Measurements from ENCODE around the gene PAK1.
"Not testable (repeated sequence)": the region's sequence is repeated elsewhere in the genome, so short reads cannot be mapped to it uniquely, and the experiment has no call there.

Gene PAK1

DNA sequence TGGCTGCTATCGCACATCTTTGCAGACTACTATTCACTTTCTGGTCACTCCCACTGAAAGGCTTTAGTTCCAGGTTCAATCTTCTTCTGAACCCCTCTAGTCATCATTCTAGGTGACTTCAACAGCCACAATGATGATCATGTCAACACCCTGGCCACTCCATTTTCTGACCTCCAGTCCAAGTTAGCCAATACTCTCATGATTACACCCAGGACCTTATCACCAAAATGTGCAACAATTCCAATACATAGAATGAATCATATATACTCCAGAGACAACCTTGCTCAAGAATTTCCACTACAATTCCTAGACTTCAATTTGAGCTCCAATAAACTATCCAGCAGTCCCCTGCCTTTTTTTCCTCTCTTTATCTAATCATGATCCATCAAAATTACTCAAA is 70.7 kb downstream of the PAK1 start:
- H3K27me3 ChIP-seq (ENCODE audit: insufficient read depth, low read length), result no peaks in the 10 kb centered on the region
- no peak overlapping the region for H3K4me3 ChIP-seq (ENCODE audit: low read length)
- H3K9me3 ChIP-seq (ENCODE audit: low read length), result no peaks in the 10 kb centered on the region
- no peaks in the 10 kb centered on the region for H3K36me3 ChIP-seq (ENCODE audit: insufficient read depth, low read length)
- H2AFZ ChIP-seq (ENCODE audit: low read depth, low read length), result no peak overlapping the region
- H3K4me1 ChIP-seq (ENCODE audit: insufficient read depth, low read length), result no peaks in the 10 kb centered on the region

DNA sequence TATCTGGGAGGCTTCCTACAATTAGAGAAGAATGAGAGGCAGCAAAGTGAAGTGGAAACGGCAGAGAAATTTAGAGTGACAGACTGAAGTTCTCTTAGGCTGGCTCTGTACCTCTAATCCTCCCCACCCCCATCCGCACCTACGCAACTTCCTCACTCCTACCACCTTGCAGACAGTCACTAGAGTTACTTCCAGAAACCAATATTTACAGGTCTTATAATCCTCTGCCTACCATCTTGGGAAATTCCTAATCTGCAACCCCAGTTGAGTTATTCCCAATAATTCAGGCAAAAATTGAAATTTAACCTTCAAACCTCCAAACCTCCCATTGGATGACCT is 71.7 kb downstream of the PAK1 start:
- Histone ChIP-seq H3K36me3 (ENCODE audit: insufficient read depth, low read length) (no peaks in the 10 kb centered on the region), H3K4me1 (ENCODE audit: insufficient read depth, low read length) (no peaks in the 10 kb centered on the region), H3K9me3 (ENCODE audit: low read length) (no peaks in the 10 kb centered on the region), H3K4me3 (ENCODE audit: low read length) (no peak overlapping the region), H2AFZ (ENCODE audit: low read depth, low read length) (no peak overlapping the region), H3K27me3 (ENCODE audit: insufficient read depth, low read length) (no peaks in the 10 kb centered on the region)

DNA sequence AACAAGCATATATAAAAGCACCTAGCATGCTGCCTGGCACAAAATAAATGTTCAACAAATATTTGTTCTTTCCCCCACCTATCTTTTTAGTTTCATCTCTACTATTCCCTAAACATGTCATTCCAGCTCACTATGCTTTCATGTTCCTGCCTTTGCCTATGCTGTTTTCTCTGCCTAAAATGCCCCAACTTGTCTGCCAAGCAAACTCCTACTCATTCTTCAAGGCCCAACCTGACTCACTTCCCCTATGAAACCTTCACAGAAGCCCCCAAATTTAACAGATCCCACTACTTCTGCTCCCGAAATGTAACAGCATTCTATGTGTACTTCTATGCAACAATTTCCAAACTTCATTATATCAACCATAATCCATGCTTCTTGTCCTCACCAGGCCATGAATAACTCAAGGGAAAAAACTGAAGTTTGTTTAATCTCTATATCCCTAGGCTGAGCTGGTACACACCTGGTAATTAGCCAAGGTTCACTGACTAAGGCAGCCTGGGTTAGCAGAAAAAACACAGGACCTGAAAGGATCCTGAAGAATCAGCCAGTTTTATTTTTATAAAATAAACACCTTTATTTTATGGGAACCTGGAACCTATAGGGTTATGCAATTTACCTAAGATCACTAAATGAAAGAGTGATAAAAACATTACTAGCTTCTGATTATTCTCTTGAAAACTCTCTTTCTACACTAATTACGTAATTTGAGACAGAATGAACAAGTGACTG is 72.2 kb downstream of the PAK1 start:
- H3K4me3 ChIP-seq (ENCODE audit: low read length), result no peak overlapping the region
- H3K4me1 ChIP-seq (ENCODE audit: insufficient read depth, low read length), result no peaks in the 10 kb centered on the region
- no peaks in the 10 kb centered on the region for H3K9me3 ChIP-seq (ENCODE audit: low read length)
- H3K27me3 ChIP-seq (ENCODE audit: insufficient read depth, low read length), result no peaks in the 10 kb centered on the region
- no peaks in the 10 kb centered on the region for H3K36me3 ChIP-seq (ENCODE audit: insufficient read depth, low read length)
- no peak overlapping the region for H2AFZ ChIP-seq (ENCODE audit: low read depth, low read length)

DNA sequence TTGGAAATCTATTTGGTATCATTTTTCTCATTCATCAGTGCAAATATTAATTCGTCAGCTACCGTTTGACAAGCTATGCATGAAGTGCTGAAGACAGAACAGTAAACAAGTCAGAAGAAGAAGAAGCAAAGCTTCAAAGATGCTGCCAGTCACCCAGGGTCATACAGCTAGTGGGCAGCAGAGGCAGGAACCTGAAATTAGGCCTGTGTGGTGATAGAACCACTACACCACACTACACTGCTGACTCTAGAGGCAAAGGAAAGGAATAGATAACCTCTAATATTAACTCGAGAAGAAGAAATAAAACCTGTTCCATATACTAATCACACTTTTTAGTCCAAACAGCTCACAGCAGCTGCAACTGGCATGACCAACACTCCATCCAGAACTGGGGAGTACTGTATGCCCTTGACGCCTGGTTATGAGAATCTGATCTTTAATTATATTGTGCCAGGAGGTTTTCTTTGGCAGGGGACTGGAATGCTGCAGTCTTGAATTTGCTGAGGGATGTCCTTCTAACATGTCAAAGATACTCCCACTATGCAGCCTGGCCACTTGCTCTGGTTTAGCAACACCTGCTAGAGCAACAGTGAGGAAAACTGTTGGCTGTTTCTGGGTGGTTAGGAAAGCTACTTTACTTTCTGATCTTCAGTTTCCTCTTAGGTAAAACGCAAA is 73.0 kb downstream of the PAK1 start:
- no peak overlapping the region for H3K4me3 ChIP-seq (ENCODE audit: low read length)
- no peak overlapping the region for H2AFZ ChIP-seq (ENCODE audit: low read depth, low read length)
- H3K9me3 ChIP-seq (ENCODE audit: low read length), result no peaks in the 10 kb centered on the region
- H3K4me1 ChIP-seq (ENCODE audit: insufficient read depth, low read length), result no peaks in the 10 kb centered on the region
- no peaks in the 10 kb centered on the region for H3K36me3 ChIP-seq (ENCODE audit: insufficient read depth, low read length)
- no peaks in the 10 kb centered on the region for H3K27me3 ChIP-seq (ENCODE audit: insufficient read depth, low read length)

DNA sequence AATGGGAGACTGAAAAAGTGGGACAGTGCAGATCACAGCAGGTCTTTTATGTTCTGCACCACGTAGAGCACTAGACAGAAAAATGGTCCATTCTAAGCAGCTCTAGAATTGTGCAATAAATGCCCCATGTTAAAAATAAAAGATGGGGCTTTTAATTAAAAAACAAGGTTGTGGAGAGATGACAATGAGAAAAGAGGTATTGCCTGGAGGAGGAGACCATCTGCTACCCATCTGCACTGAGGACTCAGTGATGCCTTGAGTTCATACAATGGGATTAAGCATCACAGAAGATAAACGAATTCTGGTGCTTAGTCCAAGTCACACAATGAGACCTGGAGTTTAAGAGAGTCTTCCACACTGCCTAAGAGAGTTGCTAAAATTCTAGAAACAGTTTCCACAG is 73.6 kb downstream of the PAK1 start:
- Histone ChIP-seq H3K36me3 (ENCODE audit: insufficient read depth, low read length) (no peaks in the 10 kb centered on the region), H3K9me3 (ENCODE audit: low read length) (no peaks in the 10 kb centered on the region), H3K4me1 (ENCODE audit: insufficient read depth, low read length) (no peaks in the 10 kb centered on the region), H3K4me3 (ENCODE audit: low read length) (no peak overlapping the region), H3K27me3 (ENCODE audit: insufficient read depth, low read length) (no peaks in the 10 kb centered on the region), H2AFZ (ENCODE audit: low read depth, low read length) (no peak overlapping the region)

DNA sequence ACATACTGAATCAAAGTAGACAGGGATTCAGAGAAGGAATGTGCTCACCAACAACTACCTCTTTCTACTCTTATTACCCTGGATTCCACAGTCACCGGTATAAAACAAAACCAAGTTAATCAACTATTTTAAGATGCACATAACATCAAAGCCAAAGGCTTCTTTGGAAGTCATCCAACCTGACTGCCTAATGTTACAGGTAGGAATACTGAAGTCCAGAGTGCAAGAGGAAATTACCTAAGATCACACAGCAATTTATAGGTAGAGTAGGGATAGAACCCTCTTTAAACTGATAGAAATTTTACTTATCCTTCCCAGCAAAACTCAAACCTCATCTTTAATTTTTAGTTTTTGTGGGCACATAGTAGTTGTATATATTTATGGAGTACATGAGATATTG is 76.3 kb downstream of the PAK1 start:
- H3K9me3 ChIP-seq (ENCODE audit: low read length), result no peaks in the 10 kb centered on the region
- no peak overlapping the region for H3K4me3 ChIP-seq (ENCODE audit: low read length)
- H3K4me1 ChIP-seq (ENCODE audit: insufficient read depth, low read length), result no peaks in the 10 kb centered on the region
- no peak overlapping the region for H2AFZ ChIP-seq (ENCODE audit: low read depth, low read length)
- no peaks in the 10 kb centered on the region for H3K36me3 ChIP-seq (ENCODE audit: insufficient read depth, low read length)
- no peaks in the 10 kb centered on the region for H3K27me3 ChIP-seq (ENCODE audit: insufficient read depth, low read length)

DNA sequence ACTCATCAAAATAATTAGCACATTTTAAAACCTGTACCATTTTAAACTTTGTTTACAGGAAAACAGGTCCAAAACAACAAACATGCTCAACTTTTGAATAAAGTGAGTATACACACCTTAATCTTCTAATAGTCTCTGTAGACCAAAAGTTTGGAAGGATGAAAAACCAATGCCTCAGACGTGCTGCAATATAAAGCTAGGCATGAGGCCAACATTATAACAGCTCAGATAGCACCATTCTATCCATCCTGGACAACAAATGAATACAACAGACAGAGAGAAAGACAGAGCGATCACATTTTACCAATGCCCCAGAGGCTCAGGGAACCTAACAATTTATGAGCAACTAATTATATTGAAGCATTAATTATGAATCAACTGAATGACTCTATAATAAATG is 77.0 kb downstream of the PAK1 start:
- Histone ChIP-seq H3K9me3 (ENCODE audit: low read length) (no peaks in the 10 kb centered on the region), H3K4me3 (ENCODE audit: low read length) (no peak overlapping the region), H3K36me3 (ENCODE audit: insufficient read depth, low read length) (peaks cover 6% of the 10 kb centered on the region), H3K4me1 (ENCODE audit: insufficient read depth, low read length) (no peaks in the 10 kb centered on the region), H2AFZ (ENCODE audit: low read depth, low read length) (no peak overlapping the region), H3K27me3 (ENCODE audit: insufficient read depth, low read length) (no peaks in the 10 kb centered on the region)

DNA sequence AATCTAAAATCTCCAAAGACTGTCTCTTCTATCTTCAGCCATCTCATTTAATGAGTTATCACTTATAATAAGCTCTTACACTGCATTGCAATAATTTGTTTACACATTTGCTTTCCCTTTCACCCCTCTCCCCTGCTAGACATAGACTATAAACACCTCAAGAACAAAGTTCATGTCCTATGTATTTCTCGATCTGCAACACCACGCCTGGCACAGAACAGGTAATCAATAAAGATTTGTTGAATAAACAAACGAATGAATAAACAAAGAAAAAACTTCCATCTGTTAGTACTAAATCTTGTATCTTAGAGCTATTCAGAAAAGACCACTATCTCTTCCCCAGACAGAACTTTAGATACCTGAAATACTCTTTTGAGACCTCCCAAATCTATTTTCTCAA is 77.6 kb downstream of the PAK1 start:
- H3K4me3 ChIP-seq (ENCODE audit: low read length), result no peak overlapping the region
- no peak overlapping the region for H2AFZ ChIP-seq (ENCODE audit: low read depth, low read length)
- H3K27me3 ChIP-seq (ENCODE audit: insufficient read depth, low read length), result no peaks in the 10 kb centered on the region
- H3K36me3 ChIP-seq (ENCODE audit: insufficient read depth, low read length), result peaks cover 10% of the 10 kb centered on the region
- no peaks in the 10 kb centered on the region for H3K4me1 ChIP-seq (ENCODE audit: insufficient read depth, low read length)
- H3K9me3 ChIP-seq (ENCODE audit: low read length), result no peaks in the 10 kb centered on the region

DNA sequence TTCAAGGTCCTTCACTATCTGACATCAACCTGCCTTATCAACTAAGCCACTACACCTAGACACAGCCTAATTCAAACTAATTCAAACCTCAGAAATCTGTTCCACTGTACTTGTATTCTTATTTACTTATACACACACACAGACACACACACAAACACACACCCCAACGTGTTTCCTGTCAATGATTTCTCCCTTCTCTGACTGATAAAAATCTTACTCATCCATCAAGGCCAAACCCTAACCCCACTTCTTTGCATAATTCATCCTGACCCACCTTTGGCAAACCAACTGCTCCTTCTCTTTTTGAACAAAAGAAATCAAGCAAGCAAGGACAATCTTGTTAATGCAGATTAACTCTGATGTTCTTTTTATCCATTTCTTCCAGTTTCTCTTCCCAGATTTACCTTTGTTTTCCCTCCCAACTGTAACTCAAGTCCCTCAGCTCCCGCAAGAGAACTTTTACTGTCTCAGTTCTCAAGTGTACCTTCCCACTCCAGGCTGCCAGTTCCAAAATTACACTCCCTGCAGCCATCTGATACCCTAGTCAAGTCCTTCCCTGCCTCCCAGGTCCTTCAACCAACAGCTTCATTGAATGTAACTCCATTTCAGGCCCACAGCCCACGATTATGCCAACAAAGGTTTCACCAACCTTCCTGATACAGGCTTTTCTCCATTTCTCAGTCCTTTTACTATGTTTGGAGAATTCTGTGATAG is 78.3 kb downstream of the PAK1 start:
- Histone ChIP-seq H3K9me3 (ENCODE audit: low read length) (no peaks in the 10 kb centered on the region), H3K36me3 (ENCODE audit: insufficient read depth, low read length) (peaks cover 15% of the 10 kb centered on the region), H3K4me3 (ENCODE audit: low read length) (no peak overlapping the region), H3K27me3 (ENCODE audit: insufficient read depth, low read length) (no peaks in the 10 kb centered on the region), H3K4me1 (ENCODE audit: insufficient read depth, low read length) (no peaks in the 10 kb centered on the region), H2AFZ (ENCODE audit: low read depth, low read length) (no peak overlapping the region)

DNA sequence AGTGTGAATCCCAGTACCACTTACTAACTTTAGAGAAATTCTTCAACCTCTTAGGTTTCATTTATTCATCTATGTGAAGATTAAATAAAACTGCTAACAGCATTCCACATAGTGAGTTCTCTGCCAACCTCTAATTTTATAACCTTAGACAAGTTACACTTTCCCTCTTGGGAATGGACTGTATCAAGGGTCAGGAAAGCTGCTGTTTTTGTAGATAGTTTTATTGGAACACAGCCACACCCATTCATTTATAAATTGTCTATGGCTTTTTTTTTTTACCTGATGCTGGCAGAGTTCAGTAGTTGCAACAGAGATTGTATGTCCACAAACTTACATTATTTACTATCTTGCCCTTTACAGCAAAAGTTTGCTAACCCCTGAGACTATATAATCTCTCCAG is 81.1 kb downstream of the PAK1 start:
- H2AFZ ChIP-seq (ENCODE audit: low read depth, low read length), result no peak overlapping the region
- peaks cover 22% of the 10 kb centered on the region for H3K36me3 ChIP-seq (ENCODE audit: insufficient read depth, low read length)
- no peaks in the 10 kb centered on the region for H3K27me3 ChIP-seq (ENCODE audit: insufficient read depth, low read length)
- no peaks in the 10 kb centered on the region for H3K9me3 ChIP-seq (ENCODE audit: low read length)
- H3K4me1 ChIP-seq (ENCODE audit: insufficient read depth, low read length), result no peaks in the 10 kb centered on the region
- H3K4me3 ChIP-seq (ENCODE audit: low read length), result no peak overlapping the region

DNA sequence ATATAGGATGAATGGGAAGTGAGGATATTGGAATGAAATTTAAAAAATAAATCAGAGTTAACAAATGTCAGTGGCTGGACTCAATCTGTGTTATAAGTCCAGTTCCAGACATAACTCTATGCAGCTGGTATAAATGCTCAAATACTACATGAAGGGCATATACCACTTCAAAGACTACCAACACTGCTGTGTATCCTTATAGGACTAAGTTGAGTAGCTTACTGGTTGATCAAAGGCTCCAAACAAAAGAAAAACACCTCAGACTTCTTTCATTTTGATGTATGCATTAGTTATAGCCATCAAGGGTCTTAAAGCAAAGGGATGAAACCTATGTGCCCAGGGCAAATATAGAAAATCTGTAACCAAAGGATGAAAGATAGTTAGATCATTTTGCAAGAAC is 86.2 kb downstream of the PAK1 start:
- H3K4me1 ChIP-seq (ENCODE audit: insufficient read depth, low read length), result no peaks in the 10 kb centered on the region
- H3K27me3 ChIP-seq (ENCODE audit: insufficient read depth, low read length), result no peaks in the 10 kb centered on the region
- peaks cover 7% of the 10 kb centered on the region for H3K9me3 ChIP-seq (ENCODE audit: low read length)
- peaks cover 42% of the 10 kb centered on the region for H3K36me3 ChIP-seq (ENCODE audit: insufficient read depth, low read length)
- no peak overlapping the region for H2AFZ ChIP-seq (ENCODE audit: low read depth, low read length)
- no peak overlapping the region for H3K4me3 ChIP-seq (ENCODE audit: low read length)

DNA sequence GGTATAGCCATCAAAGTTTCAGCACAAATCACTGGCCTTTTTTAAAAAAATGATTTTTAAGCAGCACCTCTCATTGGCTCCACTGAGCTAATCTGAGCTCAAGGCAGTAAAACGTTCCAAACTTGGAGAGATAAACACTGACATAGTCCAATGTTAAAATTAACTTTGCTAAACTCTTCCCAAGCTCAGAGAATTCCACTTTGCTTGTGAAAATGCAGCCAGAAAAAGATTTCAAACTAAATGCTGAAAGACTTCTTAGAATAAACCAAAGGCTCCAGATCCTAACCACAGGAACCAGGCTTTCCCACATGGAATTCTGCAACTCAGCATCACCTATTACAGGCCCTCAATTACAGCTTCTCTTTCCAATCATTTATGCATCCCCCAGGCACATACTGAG is 87.7 kb downstream of the PAK1 start:
- no peak overlapping the region for H2AFZ ChIP-seq (ENCODE audit: low read depth, low read length)
- H3K9me3 ChIP-seq (ENCODE audit: low read length), result peaks cover 7% of the 10 kb centered on the region
- peaks cover 37% of the 10 kb centered on the region for H3K36me3 ChIP-seq (ENCODE audit: insufficient read depth, low read length)
- H3K27me3 ChIP-seq (ENCODE audit: insufficient read depth, low read length), result no peaks in the 10 kb centered on the region
- H3K4me1 ChIP-seq (ENCODE audit: insufficient read depth, low read length), result no peaks in the 10 kb centered on the region
- no peak overlapping the region for H3K4me3 ChIP-seq (ENCODE audit: low read length)

DNA sequence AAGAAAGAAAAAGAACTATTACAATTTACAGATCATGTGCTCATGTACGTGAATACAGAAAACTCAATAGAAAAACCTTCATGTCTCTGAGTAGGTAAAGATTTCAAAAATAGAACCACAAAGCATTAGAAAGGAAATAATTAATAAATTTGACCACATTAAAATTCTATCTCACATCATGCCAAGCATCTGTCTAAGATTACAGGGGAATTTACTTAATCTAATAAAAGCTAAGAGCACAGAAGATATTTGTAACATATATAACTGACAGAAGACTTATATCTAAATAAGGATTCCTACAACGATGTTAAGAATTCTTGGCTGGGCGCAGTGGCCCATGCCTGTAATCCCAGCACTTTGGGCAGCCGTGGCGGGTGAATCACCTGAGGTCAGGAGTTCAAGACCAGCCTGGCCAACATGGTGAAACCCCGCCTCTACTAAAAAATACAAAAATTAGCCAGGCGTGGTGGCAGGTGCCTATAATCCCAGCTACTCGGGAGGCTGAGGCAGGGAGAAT is 88.6 kb downstream of the PAK1 start:
- H3K36me3 ChIP-seq (ENCODE audit: insufficient read depth, low read length), result peaks cover 38% of the 10 kb centered on the region
- H2AFZ ChIP-seq (ENCODE audit: low read depth, low read length); H3K27me3 ChIP-seq (ENCODE audit: insufficient read depth, low read length); H3K4me3 ChIP-seq (ENCODE audit: low read length); H3K9me3 ChIP-seq (ENCODE audit: low read length); H3K4me1 ChIP-seq (ENCODE audit: insufficient read depth, low read length): not testable (repeated sequence)
